GM21529 (cell line): ENCODE data around the gene TIMD4.
A peak's percentile ranks its signal among the peaks of the same experiment; 100 is the strongest.
"Not testable (repeated sequence)": the region's sequence is repeated elsewhere in the genome, so short reads cannot be mapped to it uniquely, and the experiment has no call there.

Source experiments
- ATAC-seq: cut with Tn5 transposase; IDR thresholded peaks from one replicate; pipeline ENCODE4 v1.9.1; 2021; ENCODE audit not compliant: unreplicated experiment

The TIMD4 gene

DNA sequence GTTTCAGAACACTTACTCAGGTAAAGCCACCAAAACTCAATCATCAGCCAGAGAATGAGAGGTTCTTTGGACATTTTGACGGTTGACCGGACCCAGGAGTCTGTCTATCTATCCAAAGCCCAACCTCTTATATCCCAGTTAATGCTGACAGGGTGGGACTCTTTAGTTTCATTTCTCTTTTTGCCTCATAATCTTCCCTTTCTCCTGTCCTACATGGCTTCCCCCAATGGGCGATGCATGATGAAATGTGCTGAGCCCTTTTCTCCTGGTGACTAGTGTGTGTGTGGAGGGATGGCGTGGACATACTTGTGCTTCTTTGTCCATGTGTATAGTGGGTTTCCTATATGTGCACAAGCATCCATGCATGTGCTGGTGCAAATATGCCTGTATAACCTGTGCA lies at the start of gene TIMD4:
TSS of gene TIMD4 (minus strand) at position 102 of the 400 bp plus-strand sequence. CDS start at position 74, 28 bp downstream.
- no peak for ATAC-seq

DNA sequence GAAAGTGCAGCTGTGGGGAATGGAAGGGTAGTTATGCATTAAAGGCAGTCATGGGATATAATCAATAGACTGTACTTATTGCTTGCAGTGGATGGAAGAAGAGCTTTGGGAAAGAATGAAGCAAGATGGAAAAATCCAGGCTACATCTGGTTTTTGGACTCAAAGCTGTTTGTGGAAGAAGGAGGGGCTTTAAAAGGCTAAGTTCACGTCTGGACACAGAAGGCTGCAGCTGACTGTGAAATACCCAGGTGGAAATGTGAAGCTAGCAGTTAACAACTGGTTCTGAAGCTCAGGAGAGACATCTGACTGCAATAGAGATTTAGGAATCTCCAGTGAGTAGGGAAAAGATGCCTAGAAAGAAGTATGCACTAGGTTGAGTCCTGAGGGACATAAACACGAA lies 43.2 kb upstream of the TIMD4 start:
- no peak for ATAC-seq

DNA sequence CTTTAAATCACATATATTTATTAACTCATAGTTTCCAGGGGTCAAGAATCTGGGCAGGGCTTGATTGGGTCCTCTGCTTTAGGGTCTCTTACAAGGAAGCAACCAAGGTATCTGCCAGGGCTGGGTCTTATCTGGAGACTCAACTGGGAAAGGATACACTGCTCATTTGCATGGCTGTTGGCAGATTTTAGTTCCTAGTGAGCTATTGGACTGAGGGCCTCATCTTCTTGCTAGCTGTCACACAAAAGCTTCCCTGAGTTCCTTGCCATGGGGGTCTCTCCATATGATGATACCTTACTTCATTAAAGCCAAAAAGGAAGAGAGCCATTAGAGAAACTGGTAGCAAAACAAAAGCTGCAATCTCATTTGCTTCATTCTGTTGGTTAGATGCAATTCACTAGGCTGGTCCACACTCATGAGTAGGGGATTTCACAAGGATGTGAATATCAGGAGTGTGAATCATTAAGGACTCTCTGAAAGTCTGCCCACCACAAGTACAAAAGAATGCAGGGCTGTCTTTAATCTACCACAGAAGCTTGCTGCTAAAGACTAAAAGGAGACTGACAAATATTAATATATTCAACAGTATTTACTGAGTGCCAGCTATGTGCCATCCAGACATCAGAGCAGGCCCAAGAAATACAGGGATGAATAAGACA lies 42.0 kb upstream of the TIMD4 start:
- ATAC-seq = no peak

DNA sequence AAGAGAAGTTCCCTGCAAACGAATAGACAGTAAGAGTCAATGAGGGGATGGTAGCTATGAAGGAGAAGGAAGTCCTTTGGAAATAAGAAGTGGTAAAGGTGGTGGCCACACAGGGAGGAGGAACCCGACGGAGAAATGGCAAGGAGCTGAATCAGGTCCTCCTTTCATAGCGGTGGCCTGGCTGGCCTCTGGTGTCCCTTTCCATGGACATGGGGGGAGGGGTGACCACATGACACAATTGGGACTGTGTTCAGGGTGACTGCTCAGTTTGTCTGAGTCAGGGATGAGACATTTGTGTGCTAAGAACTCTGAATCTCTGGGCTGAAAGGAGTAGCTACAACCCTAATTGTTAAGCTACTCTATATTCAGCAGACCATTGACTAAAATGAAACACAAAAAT lies 28.7 kb upstream of the TIMD4 start:
- no peak for ATAC-seq

DNA sequence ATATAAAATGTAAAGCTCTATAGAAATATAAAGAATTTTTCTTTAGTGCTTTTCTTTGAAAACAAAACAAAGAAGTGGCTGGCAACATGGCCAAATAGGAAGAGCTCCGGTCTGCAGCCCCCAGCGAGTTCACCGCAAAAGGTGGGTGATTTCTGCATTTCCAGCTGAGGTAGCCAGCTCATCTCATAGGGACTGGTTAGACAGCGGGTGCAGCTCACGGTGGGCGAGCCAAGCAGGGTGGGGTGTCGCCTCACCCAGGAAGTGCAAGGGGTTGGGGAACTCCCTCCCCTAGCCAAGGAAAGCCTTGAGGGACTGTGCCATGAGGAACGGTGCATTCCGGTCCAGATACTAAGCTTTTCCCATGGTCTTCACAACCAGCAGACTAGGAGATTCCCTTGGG lies 21.0 kb upstream of the TIMD4 start:
- ATAC-seq = no peak

DNA sequence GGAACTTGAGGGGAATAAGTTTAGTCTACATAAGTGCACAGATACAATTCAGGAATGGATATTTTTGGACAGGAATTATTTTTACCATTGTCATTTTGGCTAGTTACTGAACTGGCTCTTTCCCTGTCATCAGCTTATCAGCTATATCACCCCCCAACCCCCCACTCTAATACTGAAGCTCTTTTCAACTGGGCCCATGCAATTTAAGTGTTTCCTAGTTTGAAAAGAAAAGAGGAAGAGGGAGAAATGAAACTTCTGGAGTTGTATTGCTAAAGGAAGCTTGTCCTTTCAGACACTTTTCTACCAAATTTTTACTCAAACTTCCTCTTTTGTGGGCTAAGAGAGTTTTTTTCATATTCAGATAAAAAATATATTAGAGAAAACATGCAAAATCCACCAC lies 18.5 kb upstream of the TIMD4 start:
- no peak for ATAC-seq

DNA sequence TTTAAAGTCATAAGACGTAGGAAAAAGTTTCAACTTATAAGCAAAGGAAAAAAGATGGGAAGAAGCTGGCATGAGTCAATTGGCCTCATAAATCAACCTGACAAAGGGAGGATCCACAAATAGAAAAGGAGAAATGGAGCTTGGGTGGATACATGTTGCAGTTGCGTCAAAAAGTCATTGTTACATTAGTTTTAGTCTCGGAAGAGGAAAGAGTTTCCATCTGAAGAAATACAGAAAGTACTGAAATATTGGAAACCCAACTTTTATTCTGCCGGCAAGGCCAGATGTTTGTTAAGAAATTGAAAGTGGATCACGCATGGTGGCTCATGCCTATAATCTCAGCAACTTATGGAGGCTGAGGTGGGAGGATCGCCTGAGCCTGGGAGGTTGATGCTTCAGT lies 11.3 kb upstream of the TIMD4 start:
- no peak for ATAC-seq

DNA sequence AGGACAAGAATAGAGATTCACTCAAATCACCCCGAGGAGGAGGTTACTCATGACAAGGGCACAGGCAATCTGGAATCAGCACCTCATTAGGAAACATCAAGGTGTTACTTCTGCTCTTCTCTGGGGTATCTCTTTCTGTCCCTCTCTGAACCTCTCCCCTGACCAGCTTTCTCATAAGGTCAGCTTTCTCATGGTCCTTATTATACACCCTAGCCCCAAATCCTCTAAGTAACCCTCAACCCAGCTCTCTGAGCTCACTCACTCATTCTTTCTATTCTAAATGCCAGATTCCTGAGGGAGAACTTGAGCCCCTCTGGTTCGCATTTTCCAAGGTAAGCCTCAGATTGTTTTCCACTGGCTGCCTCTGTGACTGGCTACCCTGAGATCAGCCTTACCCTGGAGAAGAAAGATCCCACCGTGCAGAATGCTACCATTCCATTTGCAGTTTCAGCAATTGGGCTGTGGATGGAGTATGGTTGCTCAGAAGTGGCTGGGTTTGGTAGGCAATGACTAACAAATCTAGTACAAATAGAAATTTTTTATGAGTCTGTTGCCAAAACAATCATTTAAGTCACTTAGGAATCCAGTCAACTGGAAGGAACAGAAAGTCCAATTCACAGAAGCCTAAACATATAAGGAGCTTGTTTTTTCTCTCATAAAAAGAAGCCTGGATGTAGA lies 9.0 kb upstream of the TIMD4 start:
- no peak for ATAC-seq

DNA sequence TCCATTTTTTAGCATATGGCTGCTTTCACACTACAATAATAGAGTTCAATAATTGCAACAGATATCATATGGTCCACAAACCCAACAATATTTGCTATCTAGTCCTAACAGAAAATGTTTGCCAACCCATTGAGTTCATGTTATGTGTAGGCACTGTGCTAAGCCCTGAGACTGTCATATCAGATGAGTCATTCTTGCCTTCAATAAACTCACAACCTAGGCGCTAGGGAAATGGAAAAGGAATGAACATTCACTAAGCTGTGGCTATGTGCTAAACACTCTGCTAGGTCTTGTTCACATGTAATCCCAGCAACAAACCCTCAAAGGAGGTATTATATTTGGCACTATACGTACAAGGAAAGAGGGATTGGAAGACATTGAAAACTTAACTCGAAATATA lies 8.4 kb upstream of the TIMD4 start:
- no peak for ATAC-seq

DNA sequence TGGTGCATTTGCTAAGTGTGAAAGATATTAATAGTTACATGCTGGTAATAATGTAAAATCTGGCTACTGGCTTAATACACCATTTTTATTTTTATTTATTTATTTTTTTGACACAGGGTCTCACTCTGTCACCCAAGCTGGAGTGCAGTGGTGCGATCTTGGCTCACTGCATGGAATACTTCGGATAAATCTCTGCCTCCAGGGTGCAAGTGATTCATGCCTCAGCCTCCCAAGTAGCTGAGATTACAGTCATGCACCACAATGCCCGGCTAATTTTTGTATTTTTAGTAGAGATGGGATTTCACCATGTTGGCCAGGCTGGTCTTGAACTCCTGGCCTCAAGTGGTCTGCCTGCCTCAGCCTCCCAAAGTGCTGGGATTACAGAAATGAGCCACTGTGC lies 4.4 kb upstream of the TIMD4 start:
- ATAC-seq = not testable (repeated sequence)

DNA sequence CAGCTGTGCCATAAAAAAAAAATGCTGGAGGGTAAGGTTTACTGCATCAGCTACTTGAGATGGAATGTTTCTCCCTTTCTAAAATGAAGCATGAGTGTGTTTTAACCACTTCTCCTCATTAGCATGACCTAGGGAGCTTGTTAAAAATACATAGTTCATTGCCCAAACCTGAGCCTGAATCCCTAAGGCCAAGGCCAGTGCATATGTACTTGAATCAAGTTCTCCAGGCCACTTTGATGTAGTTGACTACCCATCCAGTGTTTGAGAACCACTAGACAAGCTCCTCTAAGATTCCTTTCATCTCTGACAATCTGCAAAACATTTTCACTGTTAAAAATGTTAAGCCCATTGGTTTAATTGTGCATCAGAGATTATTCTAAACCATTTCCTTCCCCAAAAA lies 6.7 kb downstream of the TIMD4 start:
- ATAC-seq = no peak

DNA sequence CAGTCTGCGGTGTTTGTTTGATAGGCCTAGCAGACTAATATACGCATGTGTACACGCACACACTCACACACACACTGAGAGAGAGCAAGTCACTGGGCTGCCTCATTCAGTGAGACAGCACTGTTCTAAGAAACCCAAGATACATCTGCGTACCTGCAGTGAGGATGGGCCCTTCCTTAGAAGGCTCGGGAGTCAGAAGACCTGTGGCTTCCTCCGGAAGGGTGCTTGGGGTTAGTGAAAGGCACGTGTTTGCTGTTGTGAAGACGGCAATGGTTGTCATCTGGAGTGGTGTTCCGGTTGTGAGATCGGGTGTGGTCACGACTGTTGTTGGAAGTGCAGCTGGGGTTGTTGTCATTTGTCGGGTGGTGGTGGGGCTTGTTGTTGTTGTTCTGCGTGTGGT lies 11.7 kb downstream of the TIMD4 start:
- no peak for ATAC-seq

DNA sequence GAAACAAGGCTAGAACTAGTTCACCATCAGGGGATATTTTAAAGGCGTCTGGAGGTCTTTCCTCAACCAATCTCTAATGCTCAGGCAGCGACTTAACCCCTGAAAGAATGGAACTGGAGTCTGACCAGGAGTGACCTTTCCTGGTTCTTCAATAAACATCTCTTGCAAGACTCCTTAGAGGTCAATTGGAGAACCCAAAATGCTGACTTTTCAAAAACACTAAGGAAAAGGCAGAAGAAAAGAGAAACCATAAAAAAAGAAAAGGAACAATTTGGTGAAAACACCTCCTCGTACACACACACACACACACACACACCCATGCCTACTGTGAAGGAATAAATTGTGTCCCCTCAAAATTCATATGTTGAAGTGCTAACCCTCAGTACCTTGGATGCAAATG lies 12.3 kb downstream of the TIMD4 start:
- no peak for ATAC-seq

DNA sequence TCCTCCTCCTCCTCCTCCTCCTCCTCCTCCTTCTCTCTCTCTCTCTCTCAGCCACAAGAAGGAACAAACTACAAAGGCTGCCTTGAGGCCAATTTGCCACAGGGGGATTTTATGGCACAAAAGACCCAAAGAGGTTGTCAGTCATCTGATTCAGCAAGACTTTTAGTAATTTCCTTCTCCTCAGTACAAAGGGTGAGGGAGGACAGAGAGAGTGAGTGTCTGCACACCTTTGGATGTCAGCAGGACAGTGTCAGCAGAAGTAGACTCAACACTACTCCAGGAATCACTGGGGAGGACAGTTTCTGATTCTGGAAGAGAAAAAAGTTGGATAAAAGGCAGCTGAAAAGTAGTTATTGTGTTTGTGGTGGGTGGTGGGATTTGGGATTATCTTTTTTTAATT lies 13.6 kb downstream of the TIMD4 start:
- no peak for ATAC-seq

DNA sequence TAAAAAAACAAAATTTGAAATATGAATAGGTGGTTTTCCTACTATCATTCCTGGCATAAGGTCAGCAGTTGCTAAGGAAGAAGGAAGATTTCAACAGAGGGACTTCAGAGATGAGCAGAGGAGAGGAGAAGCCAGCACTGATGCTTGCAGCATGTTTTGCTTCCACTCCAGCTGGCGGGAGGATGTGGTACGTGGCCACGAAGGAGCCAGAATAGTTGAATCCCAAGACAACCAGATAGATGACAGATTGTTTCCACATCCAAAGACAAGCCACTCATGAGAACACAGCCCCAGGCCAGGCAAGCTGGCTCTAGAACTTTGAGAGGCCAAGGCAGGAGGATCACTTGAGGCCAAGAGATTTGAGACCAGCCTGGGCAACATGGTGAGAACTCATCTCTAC lies 15.1 kb downstream of the TIMD4 start:
- ATAC-seq = no peak

DNA sequence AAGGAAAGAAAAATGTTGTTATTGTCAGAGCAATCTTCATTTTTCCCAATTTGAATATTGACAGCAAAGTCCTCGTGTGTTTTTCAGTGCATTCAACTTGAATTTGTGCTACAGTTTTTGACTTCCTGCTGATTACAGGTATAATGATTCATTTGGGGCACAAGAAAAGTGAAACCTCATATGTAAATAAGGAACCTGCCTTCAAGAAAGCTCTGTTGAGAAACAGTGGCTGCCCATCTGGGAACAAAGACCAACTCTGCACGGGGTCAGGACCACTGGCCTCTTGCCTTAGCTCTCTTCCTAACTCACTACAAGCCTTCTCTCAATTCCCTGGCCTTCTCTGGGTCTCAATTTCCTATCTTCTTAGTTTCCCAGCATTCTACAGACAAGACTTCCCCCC lies 21.0 kb downstream of the TIMD4 start:
- ATAC-seq = peak; percentile 97

DNA sequence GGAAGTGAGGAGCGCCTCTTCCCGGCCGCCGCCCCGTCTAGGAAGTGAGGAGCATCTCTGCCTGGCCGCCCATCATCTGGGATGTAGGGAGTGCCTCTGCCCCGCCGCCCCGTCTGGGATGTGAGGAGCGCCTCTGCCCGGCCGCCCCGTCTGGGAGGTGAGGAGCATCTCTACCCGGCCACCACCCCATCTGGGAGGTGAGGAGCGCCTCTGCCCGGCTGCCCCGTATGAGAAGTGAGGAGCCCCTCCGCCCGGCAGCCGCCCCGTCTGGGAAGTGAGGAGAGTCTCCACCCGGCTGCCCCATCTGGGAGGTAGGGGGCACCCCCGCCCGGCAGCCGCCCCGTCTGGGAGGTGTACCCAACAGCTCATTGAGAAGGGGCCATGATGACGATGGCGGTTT lies 22.6 kb downstream of the TIMD4 start:
- ATAC-seq = not testable (repeated sequence)

DNA sequence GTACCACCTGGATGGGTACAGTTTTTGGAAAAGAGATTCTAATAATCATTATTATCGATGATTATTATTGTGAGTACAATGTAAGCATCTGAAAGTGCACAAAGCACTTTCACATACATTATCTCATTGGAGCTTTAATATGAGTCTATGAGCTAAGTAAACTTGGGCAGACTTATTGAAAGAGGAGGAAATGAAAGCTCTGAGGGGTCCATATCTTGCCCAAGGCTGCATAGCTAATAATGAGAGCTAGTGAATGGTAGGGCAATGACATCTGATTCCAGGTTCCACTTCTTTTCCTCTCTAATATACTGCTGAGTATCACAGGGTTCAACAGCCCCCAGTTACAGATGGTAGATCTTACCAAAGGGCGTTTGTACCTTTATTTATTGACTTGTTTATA lies 26.1 kb downstream of the TIMD4 start:
- no peak for ATAC-seq

DNA sequence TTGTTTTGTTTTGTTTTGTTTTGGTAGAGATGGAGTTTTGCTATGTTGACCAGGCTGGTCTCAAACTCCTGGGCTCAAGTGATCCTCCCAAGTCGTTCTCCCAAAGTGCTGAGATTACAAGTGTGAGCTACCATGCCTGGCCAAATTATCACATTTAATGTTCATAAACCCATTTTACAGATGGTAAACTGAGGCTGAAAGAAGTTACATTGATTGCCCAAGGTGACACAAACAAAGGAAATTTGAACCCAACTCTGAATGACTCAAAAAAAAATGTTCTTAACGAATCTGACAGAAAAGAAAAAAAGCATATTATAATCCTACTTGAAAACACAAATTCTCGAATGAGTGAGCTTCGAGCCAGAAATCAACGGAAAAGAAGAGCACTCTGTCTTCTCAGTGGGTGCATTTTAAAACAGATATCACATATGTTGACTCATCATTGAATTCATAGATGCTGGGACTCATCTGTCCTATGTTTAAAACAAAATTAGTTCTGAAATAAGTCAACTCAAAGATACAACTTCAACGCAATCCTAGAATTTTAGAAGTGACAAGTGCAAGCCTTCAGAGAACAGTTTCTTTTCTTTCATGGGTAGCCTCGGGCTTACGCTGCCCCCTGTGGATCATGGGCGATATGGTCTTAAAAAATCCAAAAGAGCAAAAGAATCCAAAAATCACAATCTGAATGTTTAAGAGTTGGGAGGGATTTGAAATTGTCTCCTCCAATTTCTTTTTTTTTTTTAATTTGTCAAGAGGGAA lies 28.4 kb downstream of the TIMD4 start:
- ATAC-seq = peak; percentile 41

DNA sequence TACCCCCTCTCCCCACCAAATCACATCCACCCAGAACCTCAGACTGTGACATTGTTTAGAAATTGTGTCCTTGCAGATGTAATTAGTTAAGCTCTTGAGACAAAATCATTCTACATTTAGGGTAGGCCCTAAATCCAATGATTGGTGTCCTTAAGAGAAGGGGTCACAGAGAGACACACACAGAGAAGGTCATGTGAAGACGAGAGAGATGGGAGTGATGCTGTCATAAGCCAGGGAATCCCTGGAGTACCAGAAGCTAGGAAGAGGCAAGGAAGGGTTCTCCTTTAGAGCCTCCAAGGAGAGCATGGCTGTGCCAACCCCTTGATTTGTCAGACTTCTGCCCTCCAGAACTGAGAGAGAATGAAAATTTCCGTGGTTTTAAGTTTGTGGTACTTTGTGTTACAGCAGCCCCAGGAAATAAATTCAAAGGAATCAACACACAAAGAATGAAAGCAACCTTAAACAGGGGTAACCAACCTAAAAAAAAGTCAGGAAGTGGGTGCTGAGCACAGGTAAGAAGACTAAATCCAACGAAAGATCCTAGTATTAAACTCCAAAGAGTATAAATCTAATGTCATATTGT lies 33.6 kb downstream of the TIMD4 start:
- no peak for ATAC-seq

DNA sequence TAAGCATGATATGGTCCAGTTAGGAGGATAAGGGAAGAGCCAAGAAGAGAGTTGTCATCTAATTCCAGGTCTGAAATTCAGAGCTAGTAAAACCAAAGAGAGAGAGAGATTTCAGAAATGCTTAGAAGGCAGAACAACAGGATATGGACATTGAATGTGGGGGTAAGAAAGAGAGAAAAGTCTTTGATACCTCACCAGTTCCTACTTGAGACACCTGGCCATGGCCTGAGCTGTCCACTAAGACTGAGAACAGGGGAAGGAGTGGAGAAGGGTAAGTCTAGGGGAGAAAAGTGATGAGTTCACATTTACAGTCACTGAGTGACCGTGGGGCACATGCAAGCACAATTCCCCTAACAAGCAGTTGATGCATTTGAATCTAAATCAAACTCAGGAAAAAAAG lies 35.5 kb downstream of the TIMD4 start:
- no peak for ATAC-seq

DNA sequence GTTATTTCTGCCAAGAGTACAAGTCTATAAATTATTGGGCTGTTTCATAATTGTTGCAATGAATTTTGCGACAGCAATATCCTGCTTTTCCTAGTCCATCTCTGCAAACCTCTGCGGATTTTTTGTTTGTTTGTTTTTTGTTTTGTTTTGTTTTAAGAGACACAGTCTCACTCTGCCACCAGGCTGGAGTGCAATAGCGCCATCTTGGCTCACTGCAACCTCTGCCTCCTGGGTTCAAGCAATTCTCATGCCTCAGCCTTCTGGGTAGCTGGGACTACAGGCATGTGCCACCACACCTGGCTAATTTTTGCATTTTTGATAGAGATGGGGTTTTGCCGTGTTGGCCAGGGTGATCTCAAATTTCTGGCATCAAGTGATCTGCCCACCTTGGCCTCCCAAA lies 37.3 kb downstream of the TIMD4 start:
- ATAC-seq = not testable (repeated sequence)
